Measurements from ENCODE around the gene TNFRSF12A. TPM values are rescaled to one million over a fixed set of nuclear protein-coding genes. Genes with fewer than 3 reads are reported as not detected.

The TNFRSF12A gene
- total and polyA plus RNA-seq, 2 of the 8 experiments (the other 6 are each of a cell fraction or from before 2014, with no cell fraction given) = 81.0 to 82.5 TPM

DNA sequence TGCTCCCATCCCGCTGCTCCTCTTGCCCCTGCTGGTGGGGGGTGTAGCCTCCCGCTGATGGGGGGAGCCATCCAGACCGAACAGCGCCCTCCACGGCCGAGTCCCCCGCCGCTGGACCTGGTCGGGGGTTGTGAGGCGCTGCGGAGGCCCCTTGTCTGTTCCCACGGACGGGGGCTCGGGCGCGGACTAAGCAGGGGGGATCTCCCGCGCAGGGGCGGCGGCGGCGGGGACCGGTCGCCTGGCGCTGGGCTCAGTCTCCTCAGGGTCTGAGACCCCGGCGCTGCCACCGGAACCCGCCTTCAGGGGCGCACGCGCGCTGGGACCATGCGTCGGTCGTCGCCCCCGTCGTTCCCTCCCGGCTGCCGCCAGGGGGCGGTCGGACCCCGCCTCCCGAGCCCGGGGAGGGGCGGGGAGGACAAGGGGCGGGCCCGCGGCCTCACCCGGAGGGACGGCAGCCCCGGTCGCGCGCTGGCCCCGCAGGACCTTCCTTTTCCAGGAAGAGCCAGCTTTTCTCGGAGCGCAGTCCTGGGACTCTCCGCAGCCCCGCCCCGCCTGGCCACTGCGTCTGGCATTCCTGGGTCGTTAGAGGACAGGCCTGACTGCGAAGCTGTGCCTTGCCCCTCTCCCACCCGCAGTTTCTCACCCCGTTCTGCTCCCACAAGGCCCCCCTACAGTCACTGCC lies 39.0 kb downstream of the TNFRSF12A start:
- Histone ChIP-seq H2AFZ (ENCODE audit: low read length) (0 out of 2 replicates have a peak overlapping the region, but pooled peaks have one; percentile 52), H3K18ac (ENCODE audit: extremely low read depth, low read length) (peak overlapping the region; percentile 78), H4K8ac (ENCODE audit: extremely low read depth, insufficient read depth, low read length) (peak overlapping the region; percentile 58; the same call in 1 of the 2 replicates), H3K4ac (replicated peaks; ENCODE audit: insufficient read length, low read depth, low read length) (no peak overlapping the region), H2BK15ac (ENCODE audit: low read length) (0 out of 2 replicates have a peak overlapping the region, but pooled peaks have one; percentile 95), H3K79me2 (ENCODE audit: control insufficient read depth in 1 of 2, insufficient read depth in 2 of 2, low read length in 2 of 2) (no peaks in the 10 kb centered on the region), H2BK120ac (replicated peaks; ENCODE audit: low read depth, low read length) (no peak overlapping the region), H2BK12ac (ENCODE audit: low read depth, low read length) (peak overlapping the region; percentile 84; the same call in 1 of the 2 replicates), H3K23me2 (ENCODE audit: low read depth, low read length) (peaks cover 6% of the 10 kb centered on the region; the same call in 1 of the 2 replicates), H3K4me3 (ENCODE audit: extremely low read depth in 1 of 4, insufficient read depth in 2 of 4, low read depth in 3 of 4, low read length in 4 of 4) (peak overlapping the region; percentile 39 to 86 (median 67)), H3K36me3 (ENCODE audit: control insufficient read depth in 2 of 4, insufficient read depth in 4 of 4, low read length in 3 of 4) (no peaks in the 10 kb centered on the region), H3K9me3 (ENCODE audit: insufficient read depth in 2 of 2, low read depth in 1 of 2, low read length in 1 of 2) (no peaks in the 10 kb centered on the region), H3K4me2 (ENCODE audit: insufficient read depth in 1 of 2, low read depth in 2 of 2, low read length in 2 of 2) (peak overlapping the region; percentile 49 to 85; a peak in 3 of 4 replicates), H3K9ac (replicated peaks in 1 of 4; ENCODE audit: extremely low read depth in 1 of 4, low read depth in 3 of 4, low read length in 3 of 4) (peak overlapping the region in 3 of 4 experiments; percentile 3 to 86 (median 13); a peak in 2 of 7 replicates), H4K91ac (replicated peaks; ENCODE audit: insufficient read length, low read length) (peak overlapping the region; percentile 86), H2AK5ac (ENCODE audit: low read depth, low read length) (no peak overlapping the region), H3K23ac (ENCODE audit: insufficient read length) (no peak overlapping the region), H3K56ac (replicated peaks; ENCODE audit: insufficient read length, low read depth, low read length) (no peak overlapping the region), H2BK5ac (ENCODE audit: low read depth, low read length) (peak overlapping the region; percentile 71; the same call in 1 of the 2 replicates), H3K27ac (ENCODE audit: low read depth, low read length) (no peak overlapping the region), H2BK20ac (ENCODE audit: low read length) (no peak overlapping the region), H4K20me1 (replicated peaks in 1 of 2; ENCODE audit: control insufficient read depth in 1 of 2, insufficient read depth in 2 of 2, low read length in 2 of 2) (peaks cover 6 to 7% of the 10 kb centered on the region in 2 experiments), H3K79me1 (ENCODE audit: low read depth, low read length) (no peaks in the 10 kb centered on the region), H3K27me3 (replicated peaks in 1 of 4; ENCODE audit: control insufficient read depth in 3 of 4, extremely low read depth in 1 of 4, insufficient read depth in 3 of 4, low read length in 3 of 4) (no peaks in the 10 kb centered on the region; a peak in 1 of 7 replicates), H3K4me1 (replicated peaks in 1 of 4; ENCODE audit: control insufficient read depth in 3 of 4, insufficient read depth in 4 of 4, low read length in 3 of 4) (peaks cover 5 to 19% (median 6%) of the 10 kb centered on the region in 4 experiments; a peak in 6 of 7 replicates), H3K14ac (ENCODE audit: insufficient read length) (no peak overlapping the region), H4K5ac (ENCODE audit: insufficient read length, low read depth, low read length) (peak overlapping the region; percentile 89)
- FAIRE-seq = no peak
- ChIA-PET CTCF (ENCODE audit: partially characterized antibody) (interaction anchor here (0.5 to 8.3 kb wide), 46 partner anchors 8 to 1089 kb away, joined by 3 to 88 read pairs (median 4); partner anchors contain the start of genes MMP25, ZNF205, ZNF213 and ZSCAN10), POLR2A (ENCODE audit: partially characterized antibody) (interaction anchor here (0.8 to 12.7 kb wide), 28 partner anchors 9 to 124 kb away, joined by 3 to 140 read pairs (median 5); partner anchors contain the start of genes CLDN6, CLDN9, HCFC1R1 and MMP25)
- DNase-seq (ENCODE audit: low read depth in 1 of 2, low spot score in 2 of 2) = peak; percentile 64 to 96
- 0% methylated on average over 16 of the region's 67 CpGs; no CpG with 5 or more reads in 1 of the 2 experiments for WGBS, 2 experiments (ENCODE audit: extremely low coverage in 1 of 2, insufficient coverage in 1 of 2, insufficient read length in 1 of 2, insufficient replicate concordance in 2 of 2, low coverage in 1 of 2, low lambda C conversion rate in 2 of 2, missing lambda C conversion rate in 1 of 2)
- peak; percentile 53; the same call in 1 of the 2 replicates for TF ChIP-seq SP1 (IDR thresholded peaks at IDR 0.05; ENCODE audit: low read depth, low read length)
- TF ChIP-seq, protein P1, sequence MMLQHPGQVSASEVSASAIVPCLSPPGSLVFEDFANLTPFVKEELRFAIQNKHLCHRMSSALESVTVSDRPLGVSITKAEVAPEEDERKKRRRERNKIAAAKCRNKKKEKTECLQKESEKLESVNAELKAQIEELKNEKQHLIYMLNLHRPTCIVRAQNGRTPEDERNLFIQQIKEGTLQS (IDR thresholded peaks at IDR 0.05; ENCODE audit: insufficient read depth, low read depth, low read length) = no peak
- peak; percentile 79 for TF ChIP-seq KDM4A (IDR thresholded peaks at IDR 0.05; ENCODE audit: low read depth, low read length, severe bottlenecking)
- TF ChIP-seq EGR1 (IDR thresholded peaks at IDR 0.05; ENCODE audit: borderline replicate concordance, low read depth, low read length) = no peak; the same call in 1 of the 2 replicates
- TF ChIP-seq BRCA1 (IDR thresholded peaks at IDR 0.05; ENCODE audit: low read depth, low read length) = no peak
- TF ChIP-seq PHF8 (conservative IDR thresholded peaks at IDR 0.05; ENCODE audit: low read depth, low read length) = peak; percentile 48
- TF ChIP-seq SRF (IDR thresholded peaks at IDR 0.05; ENCODE audit: low read depth, low read length) = 0 out of 2 replicates have a peak, but pooled peaks have one; percentile 38
- TF ChIP-seq RBBP5 (IDR thresholded peaks at IDR 0.05; ENCODE audit: borderline replicate concordance, low read depth, low read length) = no peak
- TF ChIP-seq TCF12 (IDR thresholded peaks at IDR 0.05; ENCODE audit: low read depth, low read length) = no peak
- TF ChIP-seq MAFK (IDR thresholded peaks at IDR 0.05; ENCODE audit: low read depth, low read length) = no peak
- TF ChIP-seq TEAD4 (IDR thresholded peaks at IDR 0.05; ENCODE audit: low read depth, low read length) = peak; percentile 68
